ENCODE data around the gene TMEM232. TPM values are rescaled to one million over a fixed set of nuclear protein-coding genes. Genes with fewer than 3 reads are reported as not detected.
"Not testable (repeated sequence)": the region's sequence is repeated elsewhere in the genome, so short reads cannot be mapped to it uniquely, and the experiment has no call there.

TMEM232 gene
- total and polyA plus RNA-seq, 2 donors, result 1.5 to 7.0 TPM

DNA sequence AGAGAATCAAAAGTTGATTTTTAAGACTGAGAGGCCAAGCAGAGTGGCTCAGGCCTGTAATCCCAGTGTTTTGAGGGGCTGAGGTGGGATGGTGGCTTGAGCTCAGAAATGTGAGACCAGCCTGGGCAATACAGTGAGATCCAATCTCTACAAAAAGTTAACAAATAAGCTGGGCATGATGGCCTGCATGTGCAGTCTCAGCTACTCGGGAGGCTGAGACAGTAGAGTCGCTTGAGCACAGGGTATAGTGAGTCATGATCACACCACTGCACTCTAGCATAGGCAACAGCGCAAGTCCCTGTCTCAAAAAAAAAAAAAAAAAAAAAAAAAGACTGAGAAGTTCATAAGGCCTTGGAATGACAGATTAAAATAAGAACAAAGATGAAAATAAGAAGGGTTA lies 177.2 kb downstream of the TMEM232 start:
- H3K4me3 ChIP-seq (ENCODE audit: low read depth, low read length), result no peak overlapping the region
- H3K4me1 ChIP-seq (ENCODE audit: insufficient read depth), result no peaks in the 10 kb centered on the region
- H3K27ac ChIP-seq (ENCODE audit: low read depth), result no peak overlapping the region
- WGBS, result 86% methylated on average over 3 of the region's 3 CpGs
- DNase-seq (ENCODE audit: extremely low spot score), result no peak
- no peaks in the 10 kb centered on the region for H3K36me3 ChIP-seq (ENCODE audit: insufficient read depth)

GRCh38 chr5:110548171-110548570 lies 178.3 kb downstream of the TMEM232 start:
- 88% methylated on average over 3 of the region's 3 CpGs for WGBS
- Histone ChIP-seq H3K27ac (ENCODE audit: low read depth) (no peak overlapping the region), H3K4me3 (ENCODE audit: low read depth, low read length) (no peak overlapping the region), H3K4me1 (ENCODE audit: insufficient read depth) (no peaks in the 10 kb centered on the region), H3K36me3 (ENCODE audit: insufficient read depth) (no peaks in the 10 kb centered on the region)
- no peak for DNase-seq (ENCODE audit: extremely low spot score)

DNA sequence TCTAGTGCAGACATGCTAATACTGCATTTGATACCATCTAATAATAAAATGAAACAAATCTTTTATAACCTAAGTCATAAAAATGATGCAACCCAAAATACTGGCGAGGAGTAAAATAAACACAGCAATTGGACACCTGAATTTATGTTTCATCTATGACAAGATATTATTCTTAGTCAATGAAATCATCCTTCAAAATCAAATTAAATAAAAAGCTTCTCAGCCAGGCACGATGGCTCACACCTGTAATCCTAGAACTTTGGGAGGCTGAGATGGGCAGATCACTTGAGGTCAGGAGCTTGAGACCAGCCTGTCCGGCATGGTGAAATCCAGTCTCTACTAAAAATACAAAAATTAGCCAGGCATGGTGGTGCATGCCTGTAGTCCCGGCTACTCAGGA lies 179.0 kb downstream of the TMEM232 start:
- Histone ChIP-seq H3K4me1 (ENCODE audit: insufficient read depth) (no peaks in the 10 kb centered on the region), H3K4me3 (ENCODE audit: low read depth, low read length) (no peak overlapping the region), H3K27ac (ENCODE audit: low read depth) (no peak overlapping the region), H3K36me3 (ENCODE audit: insufficient read depth) (no peaks in the 10 kb centered on the region)
- DNase-seq (ENCODE audit: extremely low spot score), result no peak
- WGBS, result 68% methylated on average over 4 of the region's 4 CpGs

DNA sequence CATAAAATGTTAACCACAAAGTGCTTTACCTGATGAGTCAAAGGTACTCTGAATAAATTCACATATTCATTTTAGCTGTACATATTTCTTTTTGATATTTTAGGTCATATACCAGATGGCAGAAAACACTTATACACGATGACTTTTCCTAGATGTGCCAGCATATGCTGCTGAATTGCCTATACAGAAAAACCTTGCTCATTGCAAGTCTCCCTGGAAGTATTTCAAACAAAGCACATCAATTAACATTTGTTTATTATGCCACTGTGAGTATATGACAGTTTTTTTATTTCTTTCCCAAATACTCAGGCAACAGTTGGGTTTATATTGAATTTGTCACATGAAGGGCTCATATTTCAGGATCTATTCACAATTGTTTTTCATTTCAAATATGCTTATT lies 180.8 kb downstream of the TMEM232 start:
- H3K4me3 ChIP-seq (ENCODE audit: low read depth, low read length), result no peak overlapping the region
- H3K4me1 ChIP-seq (ENCODE audit: insufficient read depth), result no peaks in the 10 kb centered on the region
- WGBS, result 83% methylated on average over 1 of the region's 1 CpG
- no peaks in the 10 kb centered on the region for H3K36me3 ChIP-seq (ENCODE audit: insufficient read depth)
- no peak for DNase-seq (ENCODE audit: extremely low spot score)
- no peak overlapping the region for H3K27ac ChIP-seq (ENCODE audit: low read depth)

DNA sequence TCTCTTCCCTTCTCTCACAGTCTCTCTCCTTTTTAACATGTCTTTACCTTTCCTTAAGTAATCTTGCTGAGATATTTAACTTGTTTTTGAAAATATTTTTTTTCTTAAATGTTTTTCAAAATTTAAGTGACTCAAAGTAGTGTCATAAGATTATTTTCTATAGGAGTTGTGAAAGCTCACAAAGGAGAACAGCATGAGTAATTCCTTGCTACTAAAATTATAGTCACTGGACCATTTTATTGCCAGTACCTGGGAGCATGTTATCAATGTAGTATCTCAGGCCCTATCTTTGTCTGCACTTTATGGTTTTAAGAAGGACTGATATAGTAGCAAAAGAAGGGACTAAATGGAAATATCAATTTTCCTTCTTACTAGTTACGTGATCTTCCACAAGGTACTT lies 181.9 kb downstream of the TMEM232 start:
- DNase-seq (ENCODE audit: extremely low spot score), result no peak
- H3K4me3 ChIP-seq (ENCODE audit: low read depth, low read length), result no peak overlapping the region
- no peaks in the 10 kb centered on the region for H3K4me1 ChIP-seq (ENCODE audit: insufficient read depth)
- 92% methylated on average over 1 of the region's 1 CpG for WGBS
- H3K27ac ChIP-seq (ENCODE audit: low read depth), result no peak overlapping the region
- no peaks in the 10 kb centered on the region for H3K36me3 ChIP-seq (ENCODE audit: insufficient read depth)

- no peaks in the 10 kb centered on the region for H3K4me1 ChIP-seq (ENCODE audit: insufficient read depth)
- H3K4me3 ChIP-seq (ENCODE audit: low read depth, low read length), result no peak overlapping the region
- DNase-seq (ENCODE audit: extremely low spot score), result no peak
- H3K36me3 ChIP-seq (ENCODE audit: insufficient read depth), result no peaks in the 10 kb centered on the region
- no peak overlapping the region for H3K27ac ChIP-seq (ENCODE audit: low read depth)
- 92% methylated on average over 3 of the region's 3 CpGs for WGBS
These were observed 183.5 kb downstream of the TMEM232 start for GRCh38 chr5:110542949-110543348.

DNA sequence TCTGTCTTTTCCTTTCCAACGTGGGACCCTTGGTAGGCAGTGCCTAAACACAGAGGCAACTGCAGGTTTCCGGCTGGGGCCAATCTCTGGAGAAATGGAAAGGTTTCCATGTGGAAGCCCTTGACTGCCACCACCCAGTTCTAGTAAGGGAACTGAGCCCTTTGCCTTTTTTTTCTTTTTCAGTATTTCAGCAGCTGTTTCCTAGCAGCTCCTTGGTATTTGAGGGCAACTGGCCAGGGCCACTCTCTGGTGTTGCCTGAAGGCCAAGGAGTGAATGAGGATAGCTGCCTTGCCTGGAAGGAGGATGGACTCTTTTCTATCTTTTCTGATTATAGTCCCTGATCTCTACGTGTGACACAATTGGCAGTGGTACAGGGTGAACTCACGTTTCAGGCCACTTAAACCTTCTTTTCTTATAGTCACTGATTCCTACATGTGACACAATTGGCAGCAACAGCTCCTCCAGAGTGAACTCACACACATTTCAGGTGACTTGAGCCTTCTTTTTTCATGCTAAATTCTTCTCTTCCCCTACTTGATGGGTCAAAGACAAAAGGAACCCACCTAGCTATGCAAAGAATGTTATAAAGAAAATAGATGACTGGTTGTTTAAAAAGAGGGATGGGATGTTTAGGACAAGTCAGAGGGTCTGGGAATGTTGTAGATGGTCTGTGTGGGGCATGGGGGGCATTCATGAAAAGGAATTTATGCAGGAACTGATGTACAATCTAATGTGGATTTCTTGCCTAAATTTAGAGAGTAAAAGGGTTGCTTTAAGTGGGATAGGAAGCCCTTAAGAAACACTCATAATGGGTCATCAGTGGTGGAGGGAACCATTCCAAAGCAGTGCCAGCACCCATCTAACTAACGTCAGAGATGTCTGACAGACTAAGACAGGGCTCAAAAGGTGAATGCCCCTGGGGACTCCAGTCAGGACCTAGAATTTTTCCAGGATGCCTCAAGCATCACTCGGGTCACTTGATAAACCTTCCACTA lies 190.1 kb downstream of the TMEM232 start:
- no peak for DNase-seq (ENCODE audit: extremely low spot score)
- Histone ChIP-seq H3K27ac (ENCODE audit: low read depth) (no peak overlapping the region), H3K4me1 (ENCODE audit: insufficient read depth) (no peaks in the 10 kb centered on the region), H3K4me3 (ENCODE audit: low read depth, low read length) (no peak overlapping the region), H3K36me3 (ENCODE audit: insufficient read depth) (no peaks in the 10 kb centered on the region)
- WGBS, result 48% methylated on average over 6 of the region's 6 CpGs

GRCh38 chr5:110535146-110535545 lies 191.3 kb downstream of the TMEM232 start:
- not testable (repeated sequence) for H3K36me3 ChIP-seq (ENCODE audit: insufficient read depth); H3K4me1 ChIP-seq (ENCODE audit: insufficient read depth); DNase-seq (ENCODE audit: extremely low spot score); H3K4me3 ChIP-seq (ENCODE audit: low read depth, low read length); H3K27ac ChIP-seq (ENCODE audit: low read depth)
- WGBS, result 82% methylated on average over 7 of the region's 7 CpGs

DNA sequence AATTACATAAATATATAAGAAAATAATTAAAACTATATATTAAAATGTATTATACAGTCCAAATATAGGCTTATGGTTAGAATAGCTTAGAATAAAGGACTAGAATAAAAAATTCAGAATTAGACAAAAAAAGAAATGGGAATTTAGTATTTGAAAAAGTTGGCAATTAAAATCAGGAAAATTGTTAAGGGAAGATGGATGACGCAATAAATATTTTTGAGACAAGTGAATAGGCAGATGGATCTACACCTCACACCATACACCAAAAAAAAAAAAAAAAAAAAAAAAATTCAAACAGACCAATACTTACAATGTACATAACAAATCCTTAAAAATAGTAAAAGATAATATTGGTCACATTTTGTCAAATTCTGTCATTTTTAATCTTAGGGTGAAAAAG lies 200.7 kb downstream of the TMEM232 start:
- Histone ChIP-seq H3K4me3 (ENCODE audit: low read depth, low read length) (no peak overlapping the region), H3K36me3 (ENCODE audit: insufficient read depth) (no peaks in the 10 kb centered on the region), H3K27ac (ENCODE audit: low read depth) (no peak overlapping the region), H3K4me1 (ENCODE audit: insufficient read depth) (no peaks in the 10 kb centered on the region)
- WGBS, result 97% methylated on average over 1 of the region's 1 CpG
- no peak for DNase-seq (ENCODE audit: extremely low spot score)

DNA sequence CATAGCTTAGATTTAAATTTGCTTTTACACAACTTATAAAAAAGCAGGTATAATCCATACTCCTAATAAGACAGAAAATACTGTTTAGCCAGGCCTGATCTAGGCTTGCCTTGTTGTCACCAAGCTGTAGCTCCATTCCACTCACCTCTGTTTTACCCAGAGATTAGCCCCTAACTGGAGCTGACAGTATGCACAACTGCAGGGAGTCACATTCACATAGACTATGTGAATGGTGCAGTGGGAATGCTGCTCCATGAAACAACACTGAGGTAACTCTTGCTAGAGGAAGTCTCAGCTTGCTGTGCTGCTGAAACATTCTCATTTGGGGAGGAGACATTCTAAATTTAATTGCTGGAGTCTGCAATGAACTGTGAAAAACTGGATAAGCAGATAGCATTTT lies 209.1 kb downstream of the TMEM232 start:
- DNase-seq (ENCODE audit: extremely low spot score), result no peak
- no peaks in the 10 kb centered on the region for H3K36me3 ChIP-seq (ENCODE audit: insufficient read depth)

GRCh38 chr5:110514030-110514429 lies 212.4 kb downstream of the TMEM232 start:
- Histone ChIP-seq H3K4me1 (ENCODE audit: insufficient read depth) (no peaks in the 10 kb centered on the region), H3K36me3 (ENCODE audit: insufficient read depth) (no peaks in the 10 kb centered on the region), H3K27ac (ENCODE audit: low read depth) (no peak overlapping the region), H3K4me3 (ENCODE audit: low read depth, low read length) (no peak overlapping the region)
- DNase-seq (ENCODE audit: extremely low spot score), result no peak
- 45% methylated on average over 2 of the region's 2 CpGs for WGBS

More for the DNA sequence above, 209.1 kb downstream of the TMEM232 start:
- Histone ChIP-seq H3K4me1 (ENCODE audit: insufficient read depth) (no peaks in the 10 kb centered on the region), H3K4me3 (ENCODE audit: low read depth, low read length) (no peak overlapping the region), H3K27ac (ENCODE audit: low read depth) (no peak overlapping the region)

DNA sequence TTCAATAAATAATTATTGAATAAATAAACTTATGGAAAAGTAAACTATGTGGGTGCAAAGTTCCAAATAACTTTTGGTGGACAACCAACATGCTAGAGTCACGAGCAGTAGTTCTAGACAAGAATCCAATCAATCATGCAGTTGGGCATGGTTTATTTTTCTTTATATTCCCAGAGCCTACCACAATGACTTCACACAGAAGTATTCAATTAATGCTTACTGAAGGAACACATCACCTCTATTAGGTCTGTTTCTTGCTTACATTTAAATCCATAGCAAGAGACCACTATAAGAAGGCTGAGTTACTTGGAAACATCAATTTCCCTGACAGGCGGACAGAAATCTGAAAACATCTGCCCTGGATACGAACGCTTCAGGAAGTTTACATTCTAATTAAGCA lies 214.2 kb downstream of the TMEM232 start:
- Histone ChIP-seq H3K36me3 (ENCODE audit: insufficient read depth) (no peaks in the 10 kb centered on the region), H3K4me1 (ENCODE audit: insufficient read depth) (no peaks in the 10 kb centered on the region), H3K4me3 (ENCODE audit: low read depth, low read length) (no peak overlapping the region), H3K27ac (ENCODE audit: low read depth) (no peak overlapping the region)
- DNase-seq (ENCODE audit: extremely low spot score), result no peak
- 61% methylated on average over 4 of the region's 4 CpGs for WGBS

DNA sequence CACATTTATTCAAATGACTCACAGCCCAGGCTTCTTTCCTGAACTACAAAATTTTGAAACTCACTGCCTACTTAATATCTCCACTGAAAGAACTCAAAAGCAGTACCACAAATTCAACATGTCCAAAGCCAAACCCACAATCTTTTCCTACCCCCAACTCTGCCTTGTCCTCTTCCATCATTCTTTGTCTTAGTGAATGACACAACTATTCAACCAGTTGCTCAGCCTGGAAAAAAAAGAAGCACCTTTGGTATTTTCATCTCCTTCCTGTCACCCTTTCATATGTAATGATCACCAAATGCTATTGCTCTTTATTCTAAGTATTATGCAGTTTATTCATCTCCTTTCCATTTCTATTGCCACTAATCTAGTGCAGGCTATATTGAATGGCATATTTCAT lies 216.3 kb downstream of the TMEM232 start:
- DNase-seq (ENCODE audit: extremely low spot score), result no peak
- Histone ChIP-seq H3K4me1 (ENCODE audit: insufficient read depth) (no peaks in the 10 kb centered on the region), H3K4me3 (ENCODE audit: low read depth, low read length) (no peak overlapping the region), H3K36me3 (ENCODE audit: insufficient read depth) (no peaks in the 10 kb centered on the region), H3K27ac (ENCODE audit: low read depth) (no peak overlapping the region)

DNA sequence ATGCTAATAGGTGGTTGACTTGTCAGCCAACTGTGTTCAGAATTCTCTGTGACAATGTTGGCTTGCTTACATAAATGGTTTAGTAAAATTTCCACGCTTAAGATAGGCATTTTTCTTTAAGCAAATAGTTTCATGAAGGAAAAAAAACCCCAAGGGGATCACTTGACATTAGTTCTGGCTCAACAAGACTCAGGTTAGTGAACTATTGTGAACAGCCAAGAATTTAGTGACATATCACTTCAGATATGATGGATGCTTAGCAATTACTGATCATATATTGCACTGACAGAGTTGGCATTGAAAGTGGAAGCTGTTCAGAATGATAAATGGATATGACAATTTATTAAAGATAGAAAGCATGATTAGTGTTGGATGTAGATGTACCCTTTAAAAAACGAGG lies 218.5 kb downstream of the TMEM232 start:
- Histone ChIP-seq H3K4me3 (ENCODE audit: low read depth, low read length) (no peak overlapping the region), H3K4me1 (ENCODE audit: insufficient read depth) (no peaks in the 10 kb centered on the region), H3K36me3 (ENCODE audit: insufficient read depth) (no peaks in the 10 kb centered on the region), H3K27ac (ENCODE audit: low read depth) (no peak overlapping the region)
- no peak for DNase-seq (ENCODE audit: extremely low spot score)
- WGBS, result 68% methylated on average over 2 of the region's 2 CpGs
